Stimulated activated CD4-positive, alpha-beta T cell treated with anti-CD3 and anti-CD28 coated beads, Interleukin-12 subunit alpha, Interleukin-12 subunit beta, amount 100 ng/mL, for 4 hours (primary cell): ENCODE data around the gene FCGBP.
A peak's percentile ranks its signal among the peaks of the same experiment; 100 is the strongest.

Experiments
- DNase-seq: peaks from one replicate; pipeline ENCODE4 v3.0.0-alpha.2; 2020

FCGBP gene

GRCh38 chr19:39943586-39943985 lies 9.2 kb upstream of the FCGBP start:
- DNase-seq, result no peak

GRCh38 chr19:39942366-39942730 lies 7.9 kb upstream of the FCGBP start:
- no peak for DNase-seq

- no peak for DNase-seq
Observed at GRCh38 chr19:39941615-39942365, 7.4 kb upstream of the FCGBP start.

GRCh38 chr19:39941151-39941550 lies 6.7 kb upstream of the FCGBP start:
- no peak for DNase-seq

GRCh38 chr19:39940221-39940833 lies 5.9 kb upstream of the FCGBP start:
- no peak for DNase-seq

- no peak for DNase-seq
Observed at GRCh38 chr19:39939556-39939955, 5.1 kb upstream of the FCGBP start.

GRCh38 chr19:39937787-39938186 lies 3.4 kb upstream of the FCGBP start:
- DNase-seq, result no peak

GRCh38 chr19:39937094-39937720 lies 2.8 kb upstream of the FCGBP start:
- DNase-seq, result peak; percentile 19

- DNase-seq, result no peak
Observed at GRCh38 chr19:39936622-39937021, 2.2 kb upstream of the FCGBP start.

- no peak for DNase-seq
Observed at GRCh38 chr19:39936020-39936419, 1.6 kb upstream of the FCGBP start.

- no peak for DNase-seq
Observed at GRCh38 chr19:39935364-39935661, 879 bp upstream of the FCGBP start.

GRCh38 chr19:39929750-39930149 lies 4.7 kb downstream of the FCGBP start:
- no peak for DNase-seq

GRCh38 chr19:39928357-39928725 lies 6.1 kb downstream of the FCGBP start:
- DNase-seq, result no peak

- no peak for DNase-seq
Observed at GRCh38 chr19:39927524-39928356, 6.7 kb downstream of the FCGBP start.

GRCh38 chr19:39927076-39927475 lies 7.4 kb downstream of the FCGBP start:
- no peak for DNase-seq

- no peak for DNase-seq
Observed at GRCh38 chr19:39926170-39926760, 8.2 kb downstream of the FCGBP start.

- no peak for DNase-seq
Observed at GRCh38 chr19:39924952-39925351, 9.5 kb downstream of the FCGBP start.

GRCh38 chr19:39924389-39924788 lies 10.0 kb downstream of the FCGBP start:
- DNase-seq, result no peak

- DNase-seq, result no peak
Observed at GRCh38 chr19:39923862-39924261, 10.6 kb downstream of the FCGBP start.

GRCh38 chr19:39919976-39920375 lies 14.5 kb downstream of the FCGBP start:
- DNase-seq, result no peak

- DNase-seq, result no peak
Observed at GRCh38 chr19:39918183-39918651, 16.2 kb downstream of the FCGBP start.

GRCh38 chr19:39917561-39918182 lies 16.8 kb downstream of the FCGBP start:
- no peak for DNase-seq
